Measurements from ENCODE around the gene QSOX1.
"Not testable (repeated sequence)": the region's sequence is repeated elsewhere in the genome, so short reads cannot be mapped to it uniquely, and the experiment has no call there.

Gene QSOX1

DNA sequence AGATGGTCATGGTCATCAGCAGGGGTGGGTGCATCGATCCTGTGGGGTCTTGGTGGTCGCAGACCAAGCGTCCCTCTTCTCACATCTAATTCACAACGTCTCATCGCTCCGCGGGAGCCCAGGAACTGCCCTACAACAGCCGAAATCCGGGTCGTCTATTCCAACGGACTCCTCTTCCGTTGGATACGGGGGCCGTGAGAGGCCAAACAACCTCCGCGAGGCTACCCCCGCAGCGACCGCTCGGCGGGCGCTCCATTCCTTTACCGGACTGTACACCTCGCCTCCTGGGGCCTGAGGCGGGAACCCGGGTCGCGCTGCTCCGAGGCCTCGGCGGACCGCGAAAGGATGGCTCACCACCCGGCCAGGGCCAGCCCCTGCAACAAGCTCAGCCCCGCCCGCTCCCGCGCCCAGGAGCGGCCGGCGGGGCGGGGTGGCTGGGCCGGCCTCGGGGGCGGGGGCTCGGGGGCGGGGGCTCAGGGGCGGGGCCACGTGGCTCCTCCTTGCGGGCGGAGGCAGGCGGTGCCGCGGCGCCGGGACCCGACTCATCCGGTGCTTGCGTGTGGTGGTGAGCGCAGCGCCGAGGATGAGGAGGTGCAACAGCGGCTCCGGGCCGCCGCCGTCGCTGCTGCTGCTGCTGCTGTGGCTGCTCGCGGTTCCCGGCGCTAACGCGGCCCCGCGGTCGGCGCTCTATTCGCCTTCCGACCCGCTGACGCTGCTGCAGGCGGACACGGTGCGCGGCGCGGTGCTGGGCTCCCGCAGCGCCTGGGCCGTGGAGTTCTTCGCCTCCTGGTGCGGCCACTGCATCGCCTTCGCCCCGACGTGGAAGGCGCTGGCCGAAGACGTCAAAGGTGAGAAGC lies at the start of gene QSOX1:
Gene QSOX1 (plus strand): TSS at position 545 of the 857 bp plus-strand sequence. CDS start 39 bp downstream, at position 584.
- DNase-seq = peak; percentile 91

DNA sequence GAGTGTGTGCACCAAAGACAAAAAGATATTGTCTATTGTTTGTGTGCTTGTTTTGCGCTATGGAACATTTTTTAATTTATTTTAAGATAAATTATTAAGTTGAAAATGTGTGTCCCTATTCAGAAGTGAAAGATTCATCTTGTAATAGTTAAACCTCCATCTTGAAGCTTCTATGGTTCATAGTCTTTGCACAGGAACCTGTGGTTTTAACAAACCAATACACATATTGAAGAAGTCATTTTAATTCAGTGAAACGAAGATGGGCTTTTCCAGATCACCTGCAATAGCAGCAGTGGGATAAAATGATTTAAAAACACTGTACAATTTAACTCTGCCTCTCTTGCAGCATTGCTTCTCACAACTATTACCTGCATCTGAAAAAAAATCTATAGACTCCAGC lies 42.6 kb upstream of the QSOX1 start:
- DNase-seq = no peak

DNA sequence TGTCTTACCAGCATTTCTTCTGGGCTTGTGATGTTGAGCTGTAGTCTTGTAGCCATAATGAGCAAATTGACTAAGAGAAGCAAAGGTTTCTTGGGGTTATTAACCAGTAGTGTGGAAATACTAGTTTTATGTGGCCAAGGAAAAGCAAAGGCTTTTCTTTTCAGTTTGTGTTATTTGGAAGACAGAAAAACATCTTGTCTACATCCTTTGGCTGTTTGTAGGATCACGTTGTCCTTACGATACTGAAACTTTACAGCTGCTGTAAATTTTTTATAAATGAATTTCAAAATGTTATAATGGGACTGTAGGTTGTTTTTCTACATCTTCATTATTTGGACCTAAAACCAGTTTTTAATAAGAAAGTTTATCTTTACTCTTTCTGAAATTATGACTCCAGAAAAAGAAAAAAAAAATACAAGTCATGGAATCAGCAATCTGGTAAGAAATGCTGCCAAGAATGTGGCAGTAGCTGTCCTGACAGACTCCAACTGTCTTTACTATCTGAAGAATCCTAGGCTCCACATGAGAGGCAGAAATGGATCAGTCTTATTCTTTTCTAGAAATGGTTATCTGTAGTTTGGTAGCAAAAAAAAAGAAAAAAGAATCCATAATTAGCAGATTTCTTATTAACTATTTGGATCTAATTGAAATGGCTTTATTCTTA lies 41.6 kb upstream of the QSOX1 start:
- DNase-seq = no peak

- no peak for DNase-seq
Observed at GRCh38 chr1:180114396-180114945, 40.2 kb upstream of the QSOX1 start.

DNA sequence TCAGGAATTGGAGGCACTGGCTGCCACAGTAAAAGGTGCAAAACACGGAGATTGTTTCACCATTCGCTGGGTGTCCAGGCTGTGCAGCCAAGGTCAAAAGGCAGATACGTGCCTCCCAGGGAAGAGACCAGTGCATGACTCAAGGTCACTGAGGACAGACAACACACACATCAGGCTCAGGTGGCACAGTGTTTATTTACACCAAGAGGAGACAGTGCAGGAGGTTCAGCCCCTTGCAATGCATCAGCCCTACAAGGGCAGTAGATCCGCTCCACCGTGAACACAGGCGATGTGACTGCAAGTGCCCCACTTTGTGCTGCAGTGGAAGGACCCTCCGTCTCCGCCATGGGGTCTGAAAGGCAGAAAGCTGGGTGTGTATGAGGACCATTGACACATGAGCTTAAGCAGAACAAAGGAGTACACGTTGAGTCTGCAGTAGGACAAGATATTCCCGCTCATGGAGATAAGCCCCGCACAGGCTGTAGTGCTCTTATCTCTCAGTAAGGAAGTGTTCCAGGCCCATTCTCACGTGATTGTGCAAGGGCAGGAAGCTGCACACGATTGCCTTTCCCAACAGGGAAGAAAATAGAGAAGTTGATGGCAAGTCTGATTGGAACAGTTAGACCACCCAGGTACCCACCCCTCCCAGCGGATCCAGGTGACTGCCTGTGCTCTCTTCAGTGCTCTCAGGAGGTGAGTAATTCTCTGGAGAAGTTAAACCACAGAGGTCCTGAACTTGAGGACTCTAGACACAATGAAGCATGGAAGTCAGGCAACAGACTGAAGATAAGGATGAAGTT lies 37.5 kb upstream of the QSOX1 start:
- DNase-seq = no peak

DNA sequence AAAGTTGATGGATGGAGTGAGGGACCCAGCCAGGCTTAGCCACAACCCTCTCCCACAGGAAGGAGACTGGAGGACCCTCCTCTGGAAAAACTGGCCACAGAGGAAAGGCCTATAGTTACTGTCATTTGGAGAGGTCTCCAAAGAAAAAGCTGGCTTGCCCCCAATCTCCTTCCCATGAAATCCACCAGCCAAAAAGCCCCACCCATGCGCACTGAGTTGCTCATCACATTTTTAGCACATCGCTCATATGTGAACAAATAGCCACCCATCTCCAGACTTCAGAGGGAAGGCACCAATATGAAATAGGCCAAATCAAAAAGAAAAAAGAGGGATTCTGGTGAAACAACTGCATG lies 36.9 kb upstream of the QSOX1 start:
- no peak for DNase-seq

- no peak for DNase-seq
Observed at GRCh38 chr1:180119837-180120236, 34.8 kb upstream of the QSOX1 start.

- no peak for DNase-seq
Observed at GRCh38 chr1:180123463-180123936, 31.2 kb upstream of the QSOX1 start.

GRCh38 chr1:180130651-180131050 lies 24.0 kb upstream of the QSOX1 start:
- DNase-seq = no peak

- DNase-seq = peak; percentile 54
Observed at GRCh38 chr1:180131510-180131909, 23.2 kb upstream of the QSOX1 start.

GRCh38 chr1:180133193-180133592 lies 21.5 kb upstream of the QSOX1 start:
- DNase-seq = no peak

GRCh38 chr1:180133688-180134087 lies 21.0 kb upstream of the QSOX1 start:
- DNase-seq = not testable (repeated sequence)

GRCh38 chr1:180135535-180135934 lies 19.1 kb upstream of the QSOX1 start:
- no peak for DNase-seq

DNA sequence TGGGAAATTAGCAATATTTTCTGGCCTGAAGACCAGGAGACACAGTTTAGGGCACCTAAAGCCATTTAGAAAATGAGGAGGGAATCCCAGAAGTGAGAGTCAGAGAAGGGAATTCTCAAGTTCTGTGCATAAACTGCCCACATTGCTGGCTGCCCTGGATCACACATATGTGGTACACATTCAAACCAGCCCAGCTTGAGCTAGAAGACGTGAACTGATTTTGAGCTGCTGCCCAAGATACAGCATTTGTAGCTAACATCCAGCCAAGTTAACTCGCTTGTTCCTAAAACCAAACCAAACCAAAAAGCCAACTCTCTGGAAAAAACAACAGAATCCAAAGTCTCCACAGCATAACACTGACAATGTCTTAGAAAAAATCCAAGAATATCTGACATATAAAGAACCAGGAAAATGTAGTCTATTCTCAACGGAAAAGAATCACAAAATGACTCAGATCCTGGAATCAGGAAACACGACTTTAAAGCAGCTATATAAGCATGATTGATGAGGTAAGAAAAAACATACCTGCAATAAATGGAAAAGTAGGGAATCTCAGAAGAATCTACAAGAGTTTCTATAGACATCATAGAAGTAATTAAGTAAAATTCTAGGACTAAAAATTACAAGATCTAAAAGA lies 18.2 kb upstream of the QSOX1 start:
- no peak for DNase-seq

DNA sequence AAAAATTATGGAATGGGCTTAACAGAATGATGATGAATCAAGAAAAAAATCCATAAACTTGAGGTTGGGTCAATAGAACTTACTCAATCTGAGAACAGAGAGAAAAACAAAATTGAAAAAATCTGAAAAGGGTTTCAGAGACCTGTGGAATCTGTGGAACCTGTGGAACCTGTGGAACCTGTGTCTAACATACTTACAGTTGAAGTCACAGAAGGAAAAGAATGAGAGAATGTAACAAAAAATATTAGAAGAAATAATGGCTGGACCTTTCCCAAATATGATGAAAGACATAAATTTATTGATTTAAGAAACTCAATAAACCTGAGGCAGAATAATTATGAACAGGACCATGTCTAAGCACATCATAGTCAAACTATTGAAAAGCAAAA lies 17.7 kb upstream of the QSOX1 start:
- no peak for DNase-seq

DNA sequence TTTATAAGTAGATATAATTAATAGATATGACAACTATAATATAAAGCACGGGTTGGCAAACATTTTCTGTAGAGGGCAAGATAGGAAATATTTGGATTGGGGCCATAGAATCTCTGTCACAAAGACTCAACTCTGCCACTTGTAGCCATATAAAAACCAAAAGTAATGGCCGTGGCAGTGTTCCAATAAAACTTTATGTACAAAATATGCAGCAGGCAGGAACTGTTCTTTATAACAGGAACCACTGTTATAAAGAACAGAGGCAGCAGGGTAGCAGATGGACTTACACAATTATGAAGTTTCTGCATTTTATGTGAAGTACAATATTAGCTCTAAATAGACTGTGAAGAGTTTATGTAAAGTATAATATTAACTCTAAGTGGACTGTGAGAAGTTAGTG lies 16.9 kb upstream of the QSOX1 start:
- no peak for DNase-seq

- DNase-seq = no peak
Observed at GRCh38 chr1:180141381-180141934, 13.2 kb upstream of the QSOX1 start.

DNA sequence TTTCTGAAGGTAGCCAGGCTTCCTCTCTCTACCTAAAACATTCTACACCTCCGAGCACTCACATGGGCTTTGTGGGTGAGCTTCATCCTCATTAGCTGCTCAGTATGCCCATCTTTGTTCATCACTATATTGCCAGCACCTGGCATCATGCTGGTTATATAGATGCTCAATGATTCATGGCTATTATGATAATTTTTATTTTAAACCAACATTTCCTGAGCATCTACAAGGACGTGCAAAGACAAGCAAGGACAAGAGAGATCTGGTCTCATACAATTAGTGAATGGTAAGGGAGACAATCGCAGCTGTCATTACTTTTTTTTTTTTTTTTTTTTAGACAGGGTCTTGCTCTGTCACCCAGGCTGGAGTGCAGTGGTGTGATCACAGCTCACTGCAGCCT lies 11.3 kb upstream of the QSOX1 start:
- no peak for DNase-seq

- no peak for DNase-seq
Observed at GRCh38 chr1:180144659-180145357, 9.9 kb upstream of the QSOX1 start.

DNA sequence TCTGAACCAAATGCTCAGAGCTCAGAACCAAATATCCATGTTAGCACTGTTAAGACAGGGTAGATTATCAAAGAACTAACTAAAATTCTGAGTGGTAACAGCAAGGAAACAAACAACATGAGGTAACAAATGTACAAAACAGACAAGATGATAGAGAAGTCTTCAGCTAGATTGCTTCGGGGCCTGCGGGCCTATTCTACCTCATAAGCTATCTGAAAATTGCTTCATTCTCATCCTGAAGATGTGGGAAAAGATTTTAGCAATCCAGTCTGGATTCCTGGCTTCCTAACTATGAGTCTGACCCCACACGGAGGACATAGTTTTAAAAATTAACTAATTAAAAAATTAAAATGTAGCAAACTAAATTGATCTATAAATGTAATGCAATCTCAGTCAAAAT lies 9.2 kb upstream of the QSOX1 start:
- no peak for DNase-seq

- no peak for DNase-seq
Observed at GRCh38 chr1:180150982-180151381, 3.7 kb upstream of the QSOX1 start.

GRCh38 chr1:180151508-180151907 lies 3.2 kb upstream of the QSOX1 start:
- no peak for DNase-seq
